Osteoblast (primary cell): Measurements from ENCODE around the gene ATP11A. TPM values are rescaled to one million over a fixed set of nuclear protein-coding genes. Genes with fewer than 3 reads are reported as not detected.
"Not testable (repeated sequence)": the region's sequence is repeated elsewhere in the genome, so short reads cannot be mapped to it uniquely, and the experiment has no call there.

ENCODE experiments used
- DNase-seq: peaks from one replicate; pipeline ENCODE4 v3.0.0; 2011; ENCODE audit warnings: low spot score, mixed read lengths; ENCODE audit not compliant: insufficient read length; ENCODE audit errors: missing footprints
- H2AFZ ChIP-seq: 2 replicates; pipeline ENCODE4 v1.6.0; 2011; ENCODE audit warnings: mild to moderate bottlenecking, low read length
- H3K27ac ChIP-seq: 2 replicates; pipeline ENCODE4 v1.5.1; 2011; ENCODE audit warnings: mild to moderate bottlenecking, low read depth, low read length, moderate library complexity
- H3K27me3 ChIP-seq: 2 replicates; pipeline ENCODE4 v1.6.0; 2012; ENCODE audit warnings: mild to moderate bottlenecking, control low read depth, inconsistent platforms, low read length, moderate library complexity; ENCODE audit not compliant: insufficient read depth
- H3K36me3 ChIP-seq: 2 replicates; pipeline ENCODE4 v1.5.1; 2011; ENCODE audit warnings: mild to moderate bottlenecking, low read length, control low read depth, moderate library complexity; ENCODE audit not compliant: insufficient read depth
- H3K4me1 ChIP-seq: 2 replicates; pipeline ENCODE4 v1.5.1; 2011; ENCODE audit warnings: mild to moderate bottlenecking, low read length, control low read depth, moderate library complexity; ENCODE audit not compliant: insufficient read depth
- H3K4me2 ChIP-seq: 2 replicates; pipeline ENCODE4 v1.6.0; 2011; ENCODE audit warnings: mild to moderate bottlenecking, low read length; ENCODE audit not compliant: insufficient read depth
- H3K4me3 ChIP-seq: fragments of 200-600 bp; sonication (generic); 3 replicates; pipeline ENCODE4 v1.5.1; 2012; ENCODE audit warnings: mild to moderate bottlenecking, low read length, inconsistent platforms; ENCODE audit not compliant: insufficient read depth
- H3K79me2 ChIP-seq: 2 replicates; pipeline ENCODE4 v1.6.0; 2012; ENCODE audit warnings: mild to moderate bottlenecking, low read length, control low read depth, inconsistent platforms; ENCODE audit not compliant: insufficient read depth
- H3K9me3 ChIP-seq: 2 replicates; pipeline ENCODE4 v1.5.1; 2011; ENCODE audit warnings: low read depth, low read length, control low read depth
- H4K20me1 ChIP-seq: 2 replicates; pipeline ENCODE4 v1.6.0; 2012; ENCODE audit warnings: mild to moderate bottlenecking, low read length, control low read depth; ENCODE audit not compliant: insufficient read depth
- CTCF ChIP-seq: IDR thresholded peaks from 2 replicates; pipeline ENCODE4 v1.5.1; 2011; ENCODE audit warnings: mild to moderate bottlenecking, low read depth, low read length, moderate library complexity; ENCODE audit errors: extremely low read depth
- total RNA-seq: library from RNA; depleted of rRNA; stranded (reverse); fragments of >200 nt; gene quantifications from 2 replicates; pipeline ENCODE4 v1.2.3, GENCODE V29; 2012

ATP11A gene
- total RNA-seq, 1 donor: 7.6 TPM

- H4K20me1 ChIP-seq: no peaks in the 10 kb centered on the region
- no peaks in the 10 kb centered on the region for H3K4me1 ChIP-seq
- no peak overlapping the region for H2AFZ ChIP-seq
- peak; percentile 77 for DNase-seq
- H3K27ac ChIP-seq: no peak overlapping the region
- no peaks in the 10 kb centered on the region for H3K79me2 ChIP-seq
- H3K36me3 ChIP-seq: no peaks in the 10 kb centered on the region
- no peaks in the 10 kb centered on the region for H3K9me3 ChIP-seq
- H3K4me2 ChIP-seq: no peak overlapping the region
- no peak overlapping the region for H3K4me3 ChIP-seq
- no peak for TF ChIP-seq CTCF
- H3K27me3 ChIP-seq: peaks cover 2% of the 10 kb centered on the region
Observed at GRCh38 chr13:112680741-112681360, 9.0 kb upstream of the ATP11A start.

DNA sequence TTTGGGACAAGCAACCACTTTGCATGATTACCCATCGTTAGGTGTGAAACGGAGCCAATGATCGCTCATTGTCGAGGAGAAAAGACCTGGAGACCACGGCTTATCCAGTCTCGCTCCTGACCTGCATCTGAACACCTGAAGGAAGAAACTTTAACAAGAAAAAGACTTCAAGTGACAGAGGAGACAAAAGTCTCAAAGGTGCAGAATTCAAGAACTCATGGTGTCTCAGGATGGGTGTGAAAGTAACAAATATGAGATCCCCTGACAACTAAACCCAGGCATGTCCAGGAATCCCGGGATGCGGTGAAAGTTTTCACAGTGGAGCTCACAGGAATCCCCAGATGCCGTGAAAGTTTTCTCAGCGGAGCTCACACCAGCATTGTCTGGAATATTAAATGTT, 6.3 kb upstream of the ATP11A start:
- Histone ChIP-seq H3K79me2 (no peaks in the 10 kb centered on the region), H4K20me1 (no peaks in the 10 kb centered on the region), H3K9me3 (no peaks in the 10 kb centered on the region), H2AFZ (no peak overlapping the region), H3K4me3 (no peak overlapping the region), H3K4me1 (no peaks in the 10 kb centered on the region), H3K27me3 (peaks cover 2% of the 10 kb centered on the region), H3K36me3 (no peaks in the 10 kb centered on the region), H3K27ac (no peak overlapping the region), H3K4me2 (no peak overlapping the region)
- DNase-seq: no peak
- TF ChIP-seq CTCF: no peak

GRCh38 chr13:112684071-112684845, 5.6 kb upstream of the ATP11A start:
- TF ChIP-seq CTCF: no peak
- H3K4me1 ChIP-seq: peaks cover 3% of the 10 kb centered on the region
- H3K27me3 ChIP-seq: peaks cover 2% of the 10 kb centered on the region
- no peaks in the 10 kb centered on the region for H3K9me3 ChIP-seq
- no peaks in the 10 kb centered on the region for H3K79me2 ChIP-seq
- no peaks in the 10 kb centered on the region for H3K36me3 ChIP-seq
- no peak overlapping the region for H2AFZ ChIP-seq
- H3K27ac ChIP-seq: no peak overlapping the region
- peak; percentile 53 for DNase-seq
- H4K20me1 ChIP-seq: no peaks in the 10 kb centered on the region
- no peak overlapping the region for H3K4me2 ChIP-seq
- H3K4me3 ChIP-seq: no peak overlapping the region

DNA sequence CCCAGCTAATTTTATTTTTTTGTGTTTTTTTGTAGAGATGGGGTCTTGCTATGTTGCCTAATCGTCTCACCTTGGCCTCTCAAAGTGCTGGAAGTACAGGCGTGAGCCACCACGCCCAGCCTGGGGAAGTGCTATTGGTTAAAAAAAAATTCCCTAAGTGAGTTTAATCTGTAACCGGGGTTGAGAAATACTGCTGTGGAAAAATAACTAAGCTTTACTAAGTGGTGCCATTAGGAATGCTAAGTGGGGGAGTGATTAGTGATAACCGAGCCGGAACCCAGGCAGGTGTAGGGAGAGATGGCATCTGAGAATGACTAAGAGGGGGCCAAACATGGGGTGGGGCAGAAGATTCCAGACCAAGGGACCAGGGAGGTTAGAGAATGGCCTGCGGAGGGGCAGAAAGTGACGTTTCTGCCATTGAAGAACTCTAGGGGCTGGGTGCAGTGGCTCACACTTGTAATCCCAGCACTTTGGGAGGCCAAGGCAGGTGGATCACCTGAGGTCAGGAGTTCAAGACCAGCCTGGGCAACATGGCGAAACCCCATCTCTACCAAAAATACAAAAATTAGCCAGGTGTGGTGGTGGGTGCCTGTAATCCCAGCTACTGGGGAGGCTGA, 4.5 kb upstream of the ATP11A start:
- not testable (repeated sequence) for H3K79me2 ChIP-seq, H4K20me1 ChIP-seq, H3K36me3 ChIP-seq, H3K9me3 ChIP-seq, H3K4me3 ChIP-seq, H3K4me2 ChIP-seq, DNase-seq, H3K27ac ChIP-seq, H3K27me3 ChIP-seq, H2AFZ ChIP-seq, H3K4me1 ChIP-seq
